H1 (cell line): ENCODE measurements around the gene AOPEP. TPM values are rescaled to one million over a fixed set of nuclear protein-coding genes. Genes with fewer than 3 reads are reported as not detected.

Experiments used
- RBBP5 ChIP-seq: IDR thresholded peaks from 2 replicates; pipeline ENCODE4 v1.7.1; 2012; ENCODE audit warnings: low read depth, mild to moderate bottlenecking, inconsistent platforms, low read length, moderate library complexity, borderline replicate concordance
- polyA plus RNA-seq, 7 experiments: library from polyadenylated mRNA; depleted of rRNA in 3 of 7; stranded (reverse) in 5 of 7; unstranded in 2 of 7; fragments of >200 nt in 5 of 7; fragments of 200-250 nt in 2 of 7; gene quantifications; 1 replicate in 5 of 7; 2 replicates in 1 of 7; 4 replicates in 1 of 7; pipeline versions ENCODE4 v1.2.1 to v1.2.3, GENCODE V29; 2011 to 2013; ENCODE audit warnings: missing spikeins in 2 of 7, mixed read lengths in 2 of 7
- total RNA-seq: library from RNA; stranded (reverse); fragmentation: NEBNext Ultra II Directional; extraction: Animal tissue kit (Norgen Biotek cat#: 25700); gene quantifications from 2 replicates; pipeline ENCODE4 v1.2.1, GENCODE V29; 2021

AOPEP gene
- total and polyA plus RNA-seq, 2 of the 8 experiments (the other 6 are each of a cell fraction or from before 2014, with no cell fraction given) = 6.1 to 14.3 TPM

DNA sequence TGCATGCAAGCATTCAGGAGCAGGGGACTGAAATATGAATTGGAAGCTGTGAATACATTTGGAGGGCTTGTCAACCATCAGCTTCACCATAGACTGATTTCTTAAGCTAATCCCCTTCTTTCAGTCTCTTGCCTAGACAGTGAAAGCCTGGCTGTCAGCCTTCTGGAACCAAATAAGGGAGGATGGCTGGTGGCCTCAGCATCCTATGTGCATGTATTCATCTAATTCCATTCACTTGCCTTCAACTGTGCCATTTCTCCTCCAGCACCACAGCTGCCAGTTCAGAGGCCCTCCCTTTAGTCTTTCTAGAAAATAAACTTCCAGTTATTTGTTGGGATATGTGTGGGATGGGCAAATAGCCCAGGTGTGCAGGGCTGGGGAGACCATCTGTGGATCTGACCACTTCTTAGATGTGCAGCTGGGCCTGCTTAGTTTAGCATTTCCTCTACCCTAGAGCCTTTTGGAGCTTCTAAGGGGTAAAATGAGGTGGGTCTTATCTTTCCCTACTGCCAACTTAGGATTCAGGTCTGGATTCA, 62.1 kb downstream of the AOPEP start (continued):
- no peak for TF ChIP-seq RBBP5
